GM12873 (cell line): ENCODE measurements around the gene NCOA1.

ENCODE experiments used
- TF ChIP-seq, protein P1 (sequence below): IDR thresholded peaks from 2 replicates; pipeline ENCODE4 v1.5.1; 2012; ENCODE audit warnings: low read depth, mild to moderate bottlenecking, moderate library complexity, low read length, control low read depth; ENCODE audit not compliant: insufficient read depth; ENCODE audit errors: missing control alignments

NCOA1 gene

DNA sequence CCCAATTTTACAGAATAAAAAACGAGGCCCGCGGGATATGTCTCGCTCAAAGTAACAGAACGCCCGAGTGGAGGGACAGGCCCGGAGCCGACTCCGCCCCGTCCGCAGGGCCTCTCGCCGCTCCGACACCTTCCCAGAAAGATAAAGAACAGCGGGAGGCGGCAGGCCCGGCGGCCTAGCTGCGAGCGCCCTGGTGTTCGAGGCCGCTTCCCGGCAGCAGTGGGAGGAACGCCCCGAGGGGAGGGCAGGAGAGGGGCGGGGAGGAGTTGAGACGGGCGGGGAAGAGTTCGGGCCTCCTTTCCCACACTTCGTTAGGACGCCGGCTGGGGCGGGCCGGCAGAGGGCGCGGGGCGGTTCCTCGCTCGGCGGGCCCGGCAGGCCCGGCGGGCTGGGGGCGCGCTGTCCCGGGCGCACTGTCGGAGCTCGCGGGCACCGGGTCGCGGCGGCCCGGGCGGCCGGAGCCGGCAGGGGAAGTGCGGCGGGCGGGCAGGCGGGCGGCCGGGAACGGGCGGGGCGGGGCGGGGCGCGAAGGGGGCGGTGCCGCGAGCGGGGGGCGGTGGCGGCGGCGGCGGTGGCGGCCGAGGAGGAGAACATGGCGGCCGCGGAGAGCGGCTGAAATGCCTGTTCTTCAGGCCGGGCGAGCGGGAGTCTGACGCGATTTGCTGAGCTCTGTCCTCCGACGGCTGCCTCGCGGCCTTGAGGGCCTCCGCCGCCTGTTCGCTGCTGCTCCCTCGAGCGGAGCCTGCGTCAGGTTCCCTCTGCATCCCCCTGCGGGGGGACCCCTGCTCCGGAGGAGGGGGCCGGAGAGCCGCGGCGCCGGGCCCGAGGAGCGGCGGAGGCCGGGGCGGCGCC is at the start of gene NCOA1:
NCOA1 (plus strand) TSS at position 565 of the 852 bp plus-strand sequence. CDS start 167,424 bp downstream, outside the sequence.
- TF ChIP-seq, protein P1, sequence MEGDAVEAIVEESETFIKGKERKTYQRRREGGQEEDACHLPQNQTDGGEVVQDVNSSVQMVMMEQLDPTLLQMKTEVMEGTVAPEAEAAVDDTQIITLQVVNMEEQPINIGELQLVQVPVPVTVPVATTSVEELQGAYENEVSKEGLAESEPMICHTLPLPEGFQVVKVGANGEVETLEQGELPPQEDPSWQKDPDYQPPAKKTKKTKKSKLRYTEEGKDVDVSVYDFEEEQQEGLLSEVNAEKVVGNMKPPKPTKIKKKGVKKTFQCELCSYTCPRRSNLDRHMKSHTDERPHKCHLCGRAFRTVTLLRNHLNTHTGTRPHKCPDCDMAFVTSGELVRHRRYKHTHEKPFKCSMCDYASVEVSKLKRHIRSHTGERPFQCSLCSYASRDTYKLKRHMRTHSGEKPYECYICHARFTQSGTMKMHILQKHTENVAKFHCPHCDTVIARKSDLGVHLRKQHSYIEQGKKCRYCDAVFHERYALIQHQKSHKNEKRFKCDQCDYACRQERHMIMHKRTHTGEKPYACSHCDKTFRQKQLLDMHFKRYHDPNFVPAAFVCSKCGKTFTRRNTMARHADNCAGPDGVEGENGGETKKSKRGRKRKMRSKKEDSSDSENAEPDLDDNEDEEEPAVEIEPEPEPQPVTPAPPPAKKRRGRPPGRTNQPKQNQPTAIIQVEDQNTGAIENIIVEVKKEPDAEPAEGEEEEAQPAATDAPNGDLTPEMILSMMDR, result peak; percentile 34

DNA sequence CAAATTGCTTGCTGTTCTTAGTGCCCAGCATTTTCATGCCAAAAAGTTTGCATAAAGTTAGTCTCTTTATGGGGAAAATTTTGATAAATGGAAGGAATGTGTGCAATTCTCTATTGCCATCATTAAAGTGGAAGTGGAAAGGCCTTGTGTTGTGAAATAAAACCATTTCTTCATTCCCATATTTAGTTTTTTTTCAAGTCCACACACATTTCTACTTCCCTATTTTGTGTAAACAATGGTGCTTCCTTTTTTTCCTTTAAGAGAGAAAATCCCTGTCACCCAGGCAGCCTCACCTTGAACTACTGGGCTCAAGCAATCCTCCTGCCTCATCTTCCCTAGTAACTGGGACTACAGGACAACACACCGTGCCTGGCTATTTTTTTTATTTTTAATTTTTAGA is 42.3 kb upstream of the NCOA1 start:
- TF ChIP-seq, protein P1, result no peak

DNA sequence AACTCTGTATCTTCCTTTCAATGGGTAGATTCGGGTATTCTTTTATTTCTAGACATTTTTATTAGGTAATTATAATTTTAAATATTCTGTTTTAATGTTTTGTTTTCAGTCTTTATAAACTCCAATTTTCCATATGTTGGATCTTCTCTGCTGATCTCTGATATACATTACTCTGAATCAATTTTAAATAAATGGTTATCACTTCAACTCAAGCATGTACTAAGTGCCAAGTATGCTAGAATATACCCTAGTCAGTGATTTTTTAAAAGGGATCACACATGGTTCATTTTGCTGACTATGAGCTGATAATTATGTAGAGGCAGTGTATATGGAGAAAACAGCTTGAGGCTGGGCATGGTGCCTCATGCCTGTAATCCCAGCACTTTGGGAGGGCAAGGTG is 41.7 kb upstream of the NCOA1 start:
- TF ChIP-seq, protein P1, result no peak

DNA sequence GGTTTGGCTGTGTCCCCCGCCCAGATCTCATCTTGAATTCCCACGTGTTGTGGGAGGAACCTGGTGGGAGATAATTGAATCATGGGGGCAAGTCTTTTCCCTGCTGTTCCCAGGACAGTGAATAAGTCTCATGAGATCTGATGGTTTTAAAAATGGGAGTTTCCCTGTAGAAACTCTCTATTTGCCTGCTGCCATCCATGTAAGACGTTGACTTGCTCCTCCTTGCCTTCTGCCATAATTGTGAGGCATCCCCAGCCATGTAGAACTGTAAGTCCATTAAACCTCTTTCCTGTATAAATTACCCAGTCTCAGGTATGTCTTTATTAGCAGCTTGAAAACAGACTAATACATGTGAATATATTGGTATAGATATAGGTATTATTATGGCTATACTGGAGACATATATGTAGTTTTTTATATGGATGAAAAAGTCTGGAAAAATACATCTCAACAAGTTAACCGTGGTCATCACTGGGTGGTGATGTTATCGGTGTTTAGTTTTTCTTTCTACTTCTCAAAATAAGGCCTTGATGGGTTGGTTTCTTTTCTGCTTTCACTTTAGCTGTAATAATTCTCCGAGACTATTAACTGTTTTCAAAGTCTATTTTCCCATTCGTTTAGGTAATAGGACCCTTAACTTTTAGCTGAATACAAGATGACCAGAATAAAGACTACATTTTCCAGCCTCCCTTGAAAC is 39.1 kb upstream of the NCOA1 start:
- TF ChIP-seq, protein P1, result no peak

DNA sequence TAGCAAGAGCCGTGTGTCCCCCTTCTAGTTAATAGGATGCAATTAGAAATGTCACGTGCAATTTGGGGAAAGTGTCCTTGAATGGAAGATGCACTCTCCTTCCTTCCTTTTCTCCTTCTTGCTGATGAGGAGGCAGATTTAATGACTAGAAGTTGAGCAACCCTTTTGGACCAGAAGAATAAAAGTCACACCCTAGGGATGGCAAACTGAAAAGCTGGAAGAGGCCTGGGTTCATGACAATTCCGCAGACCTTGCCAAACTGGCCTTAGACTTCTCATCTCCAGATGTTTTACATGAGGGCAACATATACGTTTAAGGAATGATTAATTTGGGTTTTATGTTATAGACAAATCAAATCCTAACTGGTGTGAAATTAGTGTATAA is 38.6 kb upstream of the NCOA1 start:
- TF ChIP-seq, protein P1, result no peak

DNA sequence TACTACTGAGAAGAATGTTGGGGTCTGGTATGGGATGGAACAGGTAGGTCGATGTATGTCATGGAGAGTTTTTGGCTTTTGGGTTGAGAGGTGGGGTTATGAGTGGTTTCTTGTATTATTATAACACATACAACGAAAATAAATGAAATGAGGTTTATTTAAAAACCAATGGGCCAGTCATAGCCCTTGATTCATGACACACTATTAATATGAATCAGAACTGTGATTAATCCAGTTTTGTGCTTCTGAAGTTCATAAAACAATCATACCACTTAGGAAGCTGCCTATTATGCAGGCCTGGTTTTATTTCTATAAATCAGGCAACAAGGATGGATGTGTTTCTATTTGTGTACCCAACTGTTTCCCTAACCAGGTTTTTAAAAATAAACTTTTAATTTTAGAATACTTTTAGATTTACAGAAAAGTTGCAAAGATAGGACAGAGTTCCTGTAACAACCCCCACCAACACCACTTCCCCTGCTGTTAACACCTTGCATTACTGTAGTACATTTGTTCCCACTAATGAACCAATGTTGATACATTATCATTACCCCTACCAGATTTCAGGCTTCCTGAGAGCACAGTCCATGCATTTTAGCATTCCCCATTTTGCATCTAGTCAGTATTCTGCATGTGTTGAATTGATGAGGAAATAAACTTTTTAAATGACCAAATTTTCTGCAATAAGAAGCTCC is 37.5 kb upstream of the NCOA1 start:
- TF ChIP-seq, protein P1, result no peak

DNA sequence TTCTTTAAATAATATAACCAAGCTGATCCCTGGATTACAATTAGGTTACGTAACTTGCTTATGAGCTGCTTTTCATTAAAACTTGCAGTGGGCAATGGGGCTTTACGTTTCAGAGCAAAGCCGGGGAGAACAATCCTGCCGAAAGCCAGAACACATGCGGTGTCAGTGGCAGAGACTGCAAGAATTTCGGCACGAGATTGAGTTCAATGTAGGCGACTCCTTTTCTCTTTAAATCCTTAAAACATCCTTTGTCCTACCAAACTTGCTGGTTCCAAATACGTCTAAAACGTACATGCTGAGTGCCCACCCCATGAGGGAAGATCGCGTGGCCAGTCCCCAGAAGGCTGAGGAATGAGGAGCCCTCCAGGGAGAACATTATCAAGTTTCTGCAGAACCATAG is 36.8 kb upstream of the NCOA1 start:
- TF ChIP-seq, protein P1, result no peak
